ENCODE data around the gene CST3. TPM values are rescaled to one million over a fixed set of nuclear protein-coding genes. Genes with fewer than 3 reads are reported as not detected.

The CST3 gene
- total and polyA plus RNA-seq, 3 donors from 2014 or later = 1,703 to 4,272 (median 3,145) TPM

DNA sequence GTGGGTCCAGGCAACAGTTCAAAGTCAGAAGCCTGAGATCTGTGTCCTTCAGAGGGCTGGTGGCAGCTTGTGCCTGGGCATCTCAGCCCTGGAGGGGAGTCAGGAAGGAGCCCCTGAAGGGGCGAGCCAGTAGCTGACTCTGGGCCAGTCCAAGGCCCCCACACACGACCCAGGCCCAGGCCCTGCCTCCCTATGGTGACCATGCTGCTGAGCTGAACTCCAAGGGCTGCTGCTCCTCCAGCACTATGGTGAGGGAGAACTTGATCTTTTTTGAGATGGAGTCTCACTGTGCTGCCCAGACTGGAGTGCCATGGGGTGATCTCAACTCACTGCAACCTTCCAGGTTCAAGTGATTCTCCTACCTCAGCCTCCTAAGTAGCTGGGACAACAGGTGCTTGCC lies 15.2 kb upstream of the CST3 start:
- TF ChIP-seq POLR2A (IDR thresholded peaks at IDR 0.05) = no peak
- TF ChIP-seq, protein P1, sequence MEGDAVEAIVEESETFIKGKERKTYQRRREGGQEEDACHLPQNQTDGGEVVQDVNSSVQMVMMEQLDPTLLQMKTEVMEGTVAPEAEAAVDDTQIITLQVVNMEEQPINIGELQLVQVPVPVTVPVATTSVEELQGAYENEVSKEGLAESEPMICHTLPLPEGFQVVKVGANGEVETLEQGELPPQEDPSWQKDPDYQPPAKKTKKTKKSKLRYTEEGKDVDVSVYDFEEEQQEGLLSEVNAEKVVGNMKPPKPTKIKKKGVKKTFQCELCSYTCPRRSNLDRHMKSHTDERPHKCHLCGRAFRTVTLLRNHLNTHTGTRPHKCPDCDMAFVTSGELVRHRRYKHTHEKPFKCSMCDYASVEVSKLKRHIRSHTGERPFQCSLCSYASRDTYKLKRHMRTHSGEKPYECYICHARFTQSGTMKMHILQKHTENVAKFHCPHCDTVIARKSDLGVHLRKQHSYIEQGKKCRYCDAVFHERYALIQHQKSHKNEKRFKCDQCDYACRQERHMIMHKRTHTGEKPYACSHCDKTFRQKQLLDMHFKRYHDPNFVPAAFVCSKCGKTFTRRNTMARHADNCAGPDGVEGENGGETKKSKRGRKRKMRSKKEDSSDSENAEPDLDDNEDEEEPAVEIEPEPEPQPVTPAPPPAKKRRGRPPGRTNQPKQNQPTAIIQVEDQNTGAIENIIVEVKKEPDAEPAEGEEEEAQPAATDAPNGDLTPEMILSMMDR (IDR thresholded peaks at IDR 0.05) = no peak
- intact Hi-C loops (cut with DNase I; ENCODE audit: low total_unique reads) = no loop called here
- H3K27me3 ChIP-seq = no peaks in the 10 kb centered on the region
- no peak overlapping the region for H3K4me3 ChIP-seq
- no peaks in the 10 kb centered on the region for H3K9me3 ChIP-seq
- peaks cover 25% of the 10 kb centered on the region for H3K4me1 ChIP-seq
- WGBS, 2 donors = 89% methylated on average over 2 of the region's 2 CpGs; no CpG with 5 or more reads in 1 of the 2 donors
- DNase-seq = no peak
- no peak overlapping the region for H3K27ac ChIP-seq
- no peaks in the 10 kb centered on the region for H3K36me3 ChIP-seq (ENCODE audit: low read depth, missing control alignments)

DNA sequence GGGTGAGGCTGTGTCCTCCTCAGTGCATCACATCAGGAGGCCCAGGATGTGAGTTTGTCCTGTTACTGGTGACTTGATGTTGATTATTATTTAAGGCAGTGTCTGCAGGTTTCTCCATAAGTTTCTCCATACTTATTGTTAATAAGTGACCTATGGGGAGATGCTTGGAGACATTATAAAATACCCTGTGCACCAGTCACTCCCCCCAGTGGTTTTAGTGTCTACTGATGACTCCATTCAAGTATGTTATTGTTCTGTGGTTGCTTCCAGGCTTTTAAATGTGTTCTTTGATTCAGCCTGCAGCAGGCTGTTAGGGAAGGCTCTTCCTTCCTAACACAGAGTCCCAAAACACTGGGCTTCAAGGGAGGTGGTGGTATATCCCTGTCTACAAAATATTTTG lies 14.6 kb upstream of the CST3 start:
- intact Hi-C loops (cut with DNase I; ENCODE audit: low total_unique reads) = no loop called here
- H3K9me3 ChIP-seq = no peaks in the 10 kb centered on the region
- H3K4me1 ChIP-seq = peaks cover 25% of the 10 kb centered on the region
- no peaks in the 10 kb centered on the region for H3K27me3 ChIP-seq
- DNase-seq = no peak
- H3K4me3 ChIP-seq = no peak overlapping the region
- no peak for TF ChIP-seq POLR2A (IDR thresholded peaks at IDR 0.05)
- TF ChIP-seq, protein P1 (IDR thresholded peaks at IDR 0.05) = no peak
- no peaks in the 10 kb centered on the region for H3K36me3 ChIP-seq (ENCODE audit: low read depth, missing control alignments)
- no peak overlapping the region for H3K27ac ChIP-seq

DNA sequence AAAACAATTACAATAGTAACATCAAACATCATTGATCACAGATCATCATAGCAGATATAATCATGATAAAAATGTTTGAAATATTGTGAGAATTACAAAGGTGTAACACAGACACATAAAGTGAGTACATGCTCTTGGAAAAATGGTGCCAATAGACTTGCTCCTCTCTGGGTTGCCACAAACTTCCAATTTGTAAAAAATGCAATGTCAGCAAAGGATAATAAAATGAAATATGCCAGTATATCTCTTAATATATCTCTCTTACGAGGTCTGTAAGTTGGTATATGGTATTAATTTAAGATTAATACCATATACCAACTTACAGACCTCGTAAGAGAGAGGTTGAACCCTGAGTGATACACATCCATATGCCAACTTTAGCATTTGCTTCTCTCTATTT lies 13.4 kb upstream of the CST3 start:
- Histone ChIP-seq H3K36me3 (ENCODE audit: low read depth, missing control alignments) (no peaks in the 10 kb centered on the region), H3K27ac (no peak overlapping the region), H3K9me3 (no peaks in the 10 kb centered on the region), H3K27me3 (no peaks in the 10 kb centered on the region), H3K4me3 (no peak overlapping the region), H3K4me1 (peaks cover 14% of the 10 kb centered on the region)
- DNase-seq = no peak
- no peak for TF ChIP-seq POLR2A (IDR thresholded peaks at IDR 0.05)
- TF ChIP-seq, protein P1 (IDR thresholded peaks at IDR 0.05) = no peak
- 93 to 96% methylated on average over 2 of the region's 2 CpGs for WGBS, 2 donors
- intact Hi-C loops (cut with DNase I; ENCODE audit: low total_unique reads) = no loop called here

DNA sequence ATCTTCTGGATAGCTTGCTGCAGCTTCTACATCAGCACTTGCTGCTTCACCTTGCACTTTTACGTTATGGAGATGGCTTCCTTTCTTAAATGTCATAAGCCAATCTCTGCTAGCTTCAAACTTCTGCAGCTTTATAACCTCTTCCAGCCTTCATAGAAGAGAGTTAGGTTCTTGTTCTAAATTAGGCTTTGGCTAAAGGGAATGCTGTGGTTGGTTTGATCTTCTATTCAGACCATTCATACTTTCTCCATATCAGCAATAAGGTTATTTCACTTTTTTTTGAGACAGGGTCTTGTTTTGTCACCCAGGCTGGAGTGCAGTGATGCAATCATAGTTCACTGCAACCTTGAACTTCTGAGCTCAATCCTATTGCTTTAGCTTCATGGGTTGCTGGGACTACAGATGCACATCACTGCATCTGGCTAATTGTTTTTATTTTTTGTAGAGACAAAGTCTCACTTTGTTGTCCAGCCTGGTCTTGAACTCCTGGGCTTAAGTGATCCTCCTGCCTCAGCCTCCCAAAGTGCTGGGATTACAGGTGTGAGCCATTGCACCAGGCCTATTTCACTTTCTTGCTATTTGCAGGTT lies 12.2 kb upstream of the CST3 start:
- H3K27ac ChIP-seq = no peak overlapping the region
- H3K9me3 ChIP-seq = no peaks in the 10 kb centered on the region
- H3K4me3 ChIP-seq = no peak overlapping the region
- H3K36me3 ChIP-seq (ENCODE audit: low read depth, missing control alignments) = no peaks in the 10 kb centered on the region
- TF ChIP-seq POLR2A (IDR thresholded peaks at IDR 0.05) = no peak
- TF ChIP-seq, protein P1 (IDR thresholded peaks at IDR 0.05) = no peak
- peaks cover 6% of the 10 kb centered on the region for H3K4me1 ChIP-seq
- DNase-seq = no peak
- 90 to 91% methylated on average over 1 of the region's 1 CpG for WGBS, 2 donors
- H3K27me3 ChIP-seq = no peaks in the 10 kb centered on the region
- intact Hi-C loops (cut with DNase I; ENCODE audit: low total_unique reads) = no loop called here

DNA sequence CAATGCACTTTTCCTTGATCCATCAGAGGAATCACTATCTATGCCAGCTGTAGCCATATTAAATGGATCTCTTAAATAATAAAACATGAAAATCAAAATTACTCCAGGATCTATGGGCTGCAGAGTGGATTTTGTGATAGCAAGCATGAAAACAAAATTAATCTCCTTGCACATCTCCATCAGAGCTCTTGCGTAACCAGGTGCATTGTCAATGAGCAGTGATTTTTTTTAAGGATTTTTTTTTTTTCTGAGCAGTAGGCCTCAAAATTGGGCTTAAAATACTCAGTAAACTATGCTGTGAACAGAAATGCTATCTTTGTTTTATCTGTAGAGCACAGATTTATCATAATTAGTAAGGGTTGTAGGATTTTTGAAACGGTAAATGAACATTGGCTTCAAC lies 11.5 kb upstream of the CST3 start:
- no peak for DNase-seq
- 86 to 87% methylated on average over 2 of the region's 2 CpGs for WGBS, 2 donors
- TF ChIP-seq POLR2A (IDR thresholded peaks at IDR 0.05) = no peak
- TF ChIP-seq, protein P1 (IDR thresholded peaks at IDR 0.05) = no peak
- intact Hi-C loops (cut with DNase I; ENCODE audit: low total_unique reads) = no loop called here
- Histone ChIP-seq H3K4me1 (no peaks in the 10 kb centered on the region), H3K27ac (no peak overlapping the region), H3K27me3 (no peaks in the 10 kb centered on the region), H3K36me3 (ENCODE audit: low read depth, missing control alignments) (no peaks in the 10 kb centered on the region), H3K4me3 (no peak overlapping the region), H3K9me3 (no peaks in the 10 kb centered on the region)
